Caki2 (cell line): ENCODE results near the gene ANKS3. TPM values are rescaled to one million over a fixed set of nuclear protein-coding genes. Genes with fewer than 3 reads are reported as not detected.

ENCODE experiments used
- DNase-seq: peaks from one replicate; pipeline ENCODE4 v3.0.0-alpha.2; 2015; ENCODE audit warnings: low read depth
- in situ Hi-C: cut with HindIII; loops from 2 replicates; pipeline ENCODE4 v1.10.0; 2016; ENCODE audit warnings: low sequenced_read_pairs, low pct_unique_long_range_greater_than_20kb, mixed read lengths
- total RNA-seq: library from RNA; depleted of rRNA; stranded (reverse); fragments of >200 nt; shearing (Covaris generic); gene quantifications from 2 replicates; pipeline ENCODE4 v1.2.3, GENCODE V29; 2014; ENCODE audit warnings: low replicate concordance

Gene ANKS3
- total RNA-seq, 1 experiment from 2014 or later = 62.5 TPM

GRCh38 chr16:4701791-4702465 lies 32.1 kb downstream of the ANKS3 start:
- in situ Hi-C loops = no loop called here
- no peak for DNase-seq

DNA sequence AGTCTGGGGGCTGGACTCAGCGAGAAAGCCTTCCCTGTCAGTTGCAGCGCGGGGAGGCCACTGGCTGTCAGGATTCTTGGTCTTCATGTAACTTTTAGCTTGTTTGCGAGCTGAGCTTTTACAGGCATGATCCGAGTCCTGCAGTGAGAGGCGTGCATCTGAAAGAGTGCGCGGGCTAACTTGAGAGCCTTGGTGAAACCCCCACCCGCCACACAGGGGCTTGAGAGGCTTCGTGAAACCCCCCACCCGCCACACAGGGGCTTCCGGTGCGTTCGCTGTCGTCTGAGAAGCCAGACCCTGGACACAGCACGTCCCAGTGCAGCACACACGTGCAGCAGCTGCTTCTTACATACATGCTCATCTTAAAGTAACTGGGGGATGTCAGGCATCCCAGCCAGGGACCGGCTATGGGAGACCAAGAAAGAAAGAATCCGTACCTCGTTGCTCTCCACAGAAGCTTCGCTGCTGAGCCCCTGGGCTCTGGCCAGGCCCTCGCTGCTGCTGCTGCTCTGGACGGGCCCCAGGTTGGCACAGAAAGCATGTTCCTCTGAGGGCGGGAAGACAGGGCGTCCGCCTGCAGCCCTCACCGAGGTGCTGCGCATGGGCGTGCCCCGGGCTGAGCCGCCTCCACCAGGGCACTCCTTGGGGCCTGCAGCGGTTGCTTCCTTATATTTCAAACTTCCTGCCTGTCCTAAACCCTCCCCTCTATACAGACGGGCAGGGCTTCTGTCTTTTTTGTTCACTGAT lies 32.9 kb downstream of the ANKS3 start:
- DNase-seq = no peak

GRCh38 chr16:4700380-4700996 lies 33.6 kb downstream of the ANKS3 start:
- DNase-seq = no peak
- in situ Hi-C loops = no loop called here

More for the DNA sequence above, 32.9 kb downstream of the ANKS3 start:
- in situ Hi-C loops = no loop called here

- no peak for DNase-seq
- in situ Hi-C loops = no loop called here
These were observed 35.0 kb downstream of the ANKS3 start for GRCh38 chr16:4699046-4699556.

DNA sequence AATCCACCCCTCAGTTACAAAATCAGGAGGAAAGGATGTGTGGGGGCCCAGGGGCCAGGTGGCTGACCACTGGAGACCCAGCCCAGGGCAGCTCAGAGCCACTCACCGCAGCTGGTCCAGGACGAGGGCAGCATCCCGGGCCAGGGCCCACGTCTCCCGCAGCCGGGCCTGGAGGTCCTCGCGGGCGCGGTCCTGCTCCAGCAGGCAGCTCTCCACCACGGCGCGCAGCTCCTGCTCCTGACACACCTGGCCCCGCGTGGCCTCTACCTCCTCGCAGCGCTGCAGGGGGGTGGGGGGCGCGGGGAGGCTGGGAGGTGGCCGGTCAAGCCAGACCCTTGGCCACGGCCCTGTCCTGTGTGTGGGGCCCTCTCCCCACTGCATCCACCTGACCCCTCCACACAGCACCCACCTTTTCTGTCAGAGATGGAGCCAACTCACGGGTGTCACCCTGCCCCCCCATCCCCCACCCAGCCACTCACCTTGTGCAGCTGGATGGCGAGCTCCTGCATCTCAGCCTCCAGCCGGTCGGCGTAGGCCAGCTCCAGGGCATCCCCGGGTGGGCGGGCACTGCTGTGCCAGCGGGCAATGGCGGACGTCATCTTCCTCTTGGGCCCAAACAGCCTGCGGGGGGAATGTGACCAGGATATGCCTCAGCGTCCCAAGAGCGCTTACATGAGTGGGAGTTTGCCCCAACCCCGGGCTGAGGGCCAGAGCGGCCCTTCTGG lies 35.6 kb downstream of the ANKS3 start:
- in situ Hi-C loops = no loop called here
- DNase-seq = no peak

- in situ Hi-C loops = no loop called here
- DNase-seq = no peak
These were observed 36.2 kb downstream of the ANKS3 start for GRCh38 chr16:4697848-4698291.

DNA sequence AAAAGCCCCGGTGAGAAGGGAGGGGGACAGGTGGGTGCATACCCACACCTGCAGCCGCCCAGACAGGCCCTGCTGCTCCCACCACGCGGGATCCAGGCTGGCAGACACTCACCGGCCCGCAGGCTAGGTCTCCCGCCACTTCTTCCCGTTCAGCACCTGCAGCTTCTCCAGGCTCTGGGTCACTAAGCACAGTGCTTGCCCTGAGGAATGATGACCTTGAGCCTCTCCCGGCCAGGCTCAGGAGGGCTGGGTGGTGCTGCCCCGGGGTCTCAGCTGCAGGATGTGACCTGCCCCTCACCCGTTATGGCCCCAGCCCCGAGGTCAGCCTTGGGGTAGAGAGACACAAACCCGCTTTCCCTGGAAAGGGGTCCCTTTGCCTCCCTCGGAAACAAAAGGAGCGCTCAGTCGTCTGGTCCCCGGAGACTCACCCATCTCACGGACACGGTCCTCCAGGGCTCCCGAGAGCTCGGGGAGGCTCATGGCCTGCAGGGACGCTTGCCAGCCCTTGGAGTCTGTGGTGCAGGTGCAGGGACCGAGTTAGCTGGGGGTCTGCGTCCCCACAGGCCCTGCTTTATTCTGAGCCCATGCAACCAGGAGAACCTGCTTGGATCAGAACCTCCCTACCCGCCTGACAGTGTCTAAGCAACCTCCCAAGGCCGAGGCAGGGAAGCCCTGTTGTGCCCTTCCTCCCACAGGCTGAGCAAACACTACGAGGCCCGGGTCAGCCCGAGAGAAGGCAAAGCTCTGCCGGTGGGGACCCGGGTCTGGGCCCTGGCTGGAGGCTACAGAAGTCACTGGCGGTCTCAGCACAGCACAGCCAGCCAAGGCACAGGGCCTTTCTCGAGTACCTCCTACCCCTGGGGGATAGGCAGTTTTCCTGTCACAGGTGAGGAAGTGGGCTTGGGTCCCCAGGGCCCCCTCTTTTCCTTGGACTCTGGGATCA lies 36.9 kb downstream of the ANKS3 start:
- in situ Hi-C loops = no loop called here

DNA sequence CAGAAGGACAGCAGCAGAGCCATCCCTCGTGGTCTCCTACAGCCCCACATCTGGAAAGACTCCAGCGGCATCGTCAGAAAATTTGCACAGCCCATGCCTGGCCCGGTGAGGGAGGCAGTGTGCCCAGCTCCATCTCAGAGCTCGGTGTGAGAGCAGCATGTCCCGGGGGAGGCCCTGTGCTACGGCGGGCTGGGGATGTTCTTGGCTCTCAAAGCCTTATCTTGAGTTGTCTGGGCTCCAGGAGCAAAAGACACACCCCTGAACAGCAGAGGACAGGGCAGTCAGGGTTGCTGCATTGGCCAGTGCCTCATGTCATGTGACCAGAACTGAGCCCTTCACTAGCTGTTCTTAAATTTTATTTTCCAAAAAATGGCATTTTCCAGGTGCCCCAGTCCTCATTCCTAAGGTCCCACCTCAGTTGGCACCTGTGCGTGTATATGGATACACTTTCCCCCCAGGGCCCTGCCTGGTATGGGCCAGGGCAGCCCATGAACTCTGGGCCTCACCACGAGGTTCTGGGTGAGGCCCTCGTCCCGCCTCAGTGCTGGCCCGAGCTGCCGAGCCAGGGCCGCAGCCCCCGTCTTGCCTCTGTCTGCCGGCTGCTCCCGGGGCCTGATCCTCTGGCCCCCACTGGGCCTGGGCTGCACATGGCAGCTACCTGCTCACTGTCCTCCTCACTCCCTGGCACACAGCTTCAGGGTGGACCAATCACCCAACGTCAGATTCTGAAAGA lies 37.7 kb downstream of the ANKS3 start:
- in situ Hi-C loops = no loop called here
- no peak for DNase-seq

More for the DNA sequence above, 36.9 kb downstream of the ANKS3 start:
- no peak for DNase-seq

DNA sequence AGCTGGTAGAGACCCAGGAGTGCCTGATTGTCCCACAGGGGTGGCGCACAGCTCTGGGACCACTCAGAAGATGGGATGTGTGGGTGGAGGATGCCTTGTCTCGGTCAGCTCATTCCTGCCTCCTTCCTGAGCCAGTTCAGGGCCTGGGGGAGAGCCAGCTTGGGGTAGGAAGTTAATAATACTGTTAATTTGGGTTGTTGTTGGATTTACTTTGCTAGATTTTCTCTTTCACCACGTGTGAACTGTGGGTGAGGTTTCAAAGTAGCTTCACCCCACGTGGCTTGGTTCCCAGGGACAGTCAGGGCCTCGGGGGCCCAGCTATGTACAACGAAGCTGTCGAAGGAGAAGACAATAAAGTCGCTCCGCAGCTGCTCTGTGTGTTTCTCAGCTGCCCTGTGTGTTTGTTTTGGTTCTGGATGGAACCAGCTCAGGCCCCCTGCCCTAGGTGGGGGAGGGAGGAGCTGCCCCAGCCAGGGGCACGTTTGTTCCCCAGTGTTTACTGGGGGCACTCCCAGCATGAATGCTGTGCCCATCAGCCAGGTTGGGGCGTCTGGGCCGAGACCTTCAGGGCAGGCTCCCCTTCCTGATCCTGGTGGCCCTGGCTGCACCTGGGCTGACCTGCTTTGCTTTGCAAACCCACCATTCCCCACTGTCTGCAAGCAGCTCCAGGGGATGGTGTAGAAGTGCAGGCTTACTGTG lies 38.4 kb downstream of the ANKS3 start:
- no peak for DNase-seq
- in situ Hi-C loops = no loop called here

GRCh38 chr16:4694642-4695451 lies 39.2 kb downstream of the ANKS3 start:
- DNase-seq = no peak
- in situ Hi-C loops = no loop called here

- in situ Hi-C loops = no loop called here
- DNase-seq = no peak
These were observed 40.0 kb downstream of the ANKS3 start for GRCh38 chr16:4693956-4694641.

GRCh38 chr16:4693296-4693955 lies 40.6 kb downstream of the ANKS3 start, which contains the start of gene NUDT16L1:
NUDT16L1 (plus strand) TSS chr16:4693562; CDS start chr16:4693727, 165 bp downstream.
- DNase-seq = peak; percentile 97
- in situ Hi-C loops = no loop called here

- in situ Hi-C loops = no loop called here
- no peak for DNase-seq
These were observed 41.4 kb downstream of the ANKS3 start for GRCh38 chr16:4692460-4693295.
